ENCODE measurements around the gene LMO4. TPM values are rescaled to one million over a fixed set of nuclear protein-coding genes. Genes with fewer than 3 reads are reported as not detected.

Gene LMO4
- polyA plus RNA-seq, 1 experiment: 77.9 TPM

- Histone ChIP-seq H3K36me3 (ENCODE audit: control insufficient read depth, insufficient read depth, low read length) (peaks cover 4% of the 10 kb centered on the region; the same call in 1 of the 2 replicates), H3K27me3 (ENCODE audit: control insufficient read depth, insufficient read depth, low read length) (no peaks in the 10 kb centered on the region), H3K4me3 (ENCODE audit: low read depth, low read length) (no peak overlapping the region)
- TF ChIP-seq CTCF (IDR thresholded peaks at IDR 0.05; ENCODE audit: insufficient read depth, low read depth, low read length): no peak
- CTCF ChIA-PET: interaction anchor here (0.6 to 0.7 kb wide), 3 partner anchors 11 to 213 kb away, joined by 3 read pairs; no protein-coding TSS in a partner anchor
- POLR2A ChIA-PET: no interaction called here
- DNase-seq (ENCODE audit: low read depth): no peak
These were observed 17.6 kb downstream of the LMO4 start for GRCh38 chr1:87346130-87346814.

GRCh38 chr1:87348341-87349019, 19.8 kb downstream of the LMO4 start:
- Histone ChIP-seq H3K4me3 (ENCODE audit: low read depth, low read length) (no peak overlapping the region), H3K27me3 (ENCODE audit: control insufficient read depth, insufficient read depth, low read length) (no peaks in the 10 kb centered on the region), H3K36me3 (ENCODE audit: control insufficient read depth, insufficient read depth, low read length) (peaks cover 1% of the 10 kb centered on the region; the same call in 1 of the 2 replicates)
- no peak for TF ChIP-seq CTCF (IDR thresholded peaks at IDR 0.05; ENCODE audit: insufficient read depth, low read depth, low read length)
- DNase-seq (ENCODE audit: low read depth): no peak
- ChIA-PET CTCF (interaction anchor here (1.2 kb wide), 1 partner anchor 605 kb away, joined by 3 read pairs; no protein-coding TSS in a partner anchor), POLR2A (no interaction called here)

GRCh38 chr1:87349036-87349435, 20.4 kb downstream of the LMO4 start:
- no peak for DNase-seq (ENCODE audit: low read depth)
- ChIA-PET CTCF (interaction anchor here (1.2 kb wide), 1 partner anchor 605 kb away, joined by 3 read pairs; no protein-coding TSS in a partner anchor), POLR2A (no interaction called here)
- TF ChIP-seq CTCF (IDR thresholded peaks at IDR 0.05; ENCODE audit: insufficient read depth, low read depth, low read length): no peak
- no peaks in the 10 kb centered on the region; the same call in 1 of the 2 replicates for H3K36me3 ChIP-seq (ENCODE audit: control insufficient read depth, insufficient read depth, low read length)
- no peak overlapping the region for H3K4me3 ChIP-seq (ENCODE audit: low read depth, low read length)
- no peaks in the 10 kb centered on the region for H3K27me3 ChIP-seq (ENCODE audit: control insufficient read depth, insufficient read depth, low read length)

- Histone ChIP-seq H3K36me3 (ENCODE audit: control insufficient read depth, insufficient read depth, low read length) (no peaks in the 10 kb centered on the region), H3K27me3 (ENCODE audit: control insufficient read depth, insufficient read depth, low read length) (no peaks in the 10 kb centered on the region), H3K4me3 (ENCODE audit: low read depth, low read length) (no peak overlapping the region)
- CTCF ChIA-PET: no interaction called here
- POLR2A ChIA-PET: no interaction called here
- TF ChIP-seq CTCF (IDR thresholded peaks at IDR 0.05; ENCODE audit: insufficient read depth, low read depth, low read length): no peak
- DNase-seq (ENCODE audit: low read depth): no peak
These were observed 27.2 kb downstream of the LMO4 start for GRCh38 chr1:87355894-87356293.

- ChIA-PET POLR2A (interaction anchor here (0.6 kb wide), 1 partner anchor 969 kb away, joined by 3 read pairs; no protein-coding TSS in a partner anchor), CTCF (no interaction called here)
- TF ChIP-seq CTCF (IDR thresholded peaks at IDR 0.05; ENCODE audit: insufficient read depth, low read depth, low read length): no peak
- no peak for DNase-seq (ENCODE audit: low read depth)
- Histone ChIP-seq H3K27me3 (ENCODE audit: control insufficient read depth, insufficient read depth, low read length) (no peaks in the 10 kb centered on the region), H3K36me3 (ENCODE audit: control insufficient read depth, insufficient read depth, low read length) (no peaks in the 10 kb centered on the region), H3K4me3 (ENCODE audit: low read depth, low read length) (no peak overlapping the region)
These were observed 27.9 kb downstream of the LMO4 start for GRCh38 chr1:87356591-87356990.

All from BJ (cell line).